Measurements from ENCODE around the gene MEGF6.

Gene MEGF6

DNA sequence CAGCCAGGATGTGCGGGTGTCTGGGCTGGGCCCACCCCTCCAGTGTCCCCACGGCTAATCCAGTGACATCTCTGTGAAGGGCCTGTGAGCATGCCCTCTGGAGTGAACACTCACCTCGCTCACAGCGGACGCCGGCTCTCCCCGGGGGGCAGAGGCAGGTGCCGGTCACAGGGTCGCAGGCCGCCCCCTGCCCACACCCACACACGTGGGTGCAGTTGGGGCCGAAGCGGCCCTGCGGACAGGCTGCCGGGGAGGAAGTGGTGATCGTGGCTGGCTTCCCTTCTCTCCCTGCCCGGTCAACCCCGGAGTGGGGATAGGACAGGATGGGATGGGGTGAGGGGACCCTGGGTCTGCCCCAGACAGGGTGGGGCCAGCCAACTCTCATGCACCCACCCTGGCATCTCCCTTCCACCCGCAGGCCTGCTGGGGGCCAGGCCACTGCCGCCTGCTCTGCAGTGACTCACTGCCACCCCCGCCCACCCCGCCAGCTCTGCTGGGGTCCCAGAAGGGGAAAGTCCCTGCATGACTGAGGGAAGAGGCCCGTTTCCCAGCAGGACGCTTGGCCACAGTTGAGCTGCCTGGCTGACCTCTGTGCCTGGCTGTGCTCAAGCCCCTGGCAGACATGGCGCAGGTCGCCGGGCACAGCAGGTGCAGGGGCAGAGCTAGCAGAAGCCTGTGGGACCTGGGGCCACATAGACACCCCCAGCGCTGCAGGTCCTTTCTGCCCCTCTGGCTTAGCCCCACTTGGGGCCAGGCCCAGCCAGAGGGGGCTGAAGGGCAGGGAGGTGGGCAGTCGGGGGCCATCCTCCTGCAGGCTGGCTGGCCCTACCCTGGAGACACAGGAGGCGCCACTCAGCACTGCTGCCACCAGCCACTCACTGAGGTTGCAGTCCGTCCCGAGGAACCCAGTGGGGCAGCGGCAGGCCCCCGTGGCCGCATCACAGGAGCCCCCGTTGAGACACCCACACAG, 115.2 kb downstream of the MEGF6 start:
- DNase-seq (ENCODE audit: extremely low read depth in 1 of 2, low read depth in 1 of 2) = no peak

GRCh38 chr1:3494321-3495308, 116.7 kb downstream of the MEGF6 start:
- DNase-seq (ENCODE audit: extremely low read depth in 1 of 2, low read depth in 1 of 2) = no peak

GRCh38 chr1:3492545-3493246, 118.6 kb downstream of the MEGF6 start:
- DNase-seq (ENCODE audit: extremely low read depth in 1 of 2, low read depth in 1 of 2) = no peak

GRCh38 chr1:3491291-3492246, 119.7 kb downstream of the MEGF6 start:
- peak; percentile 54 to 80 for DNase-seq (ENCODE audit: extremely low read depth in 1 of 2, low read depth in 1 of 2)

DNA sequence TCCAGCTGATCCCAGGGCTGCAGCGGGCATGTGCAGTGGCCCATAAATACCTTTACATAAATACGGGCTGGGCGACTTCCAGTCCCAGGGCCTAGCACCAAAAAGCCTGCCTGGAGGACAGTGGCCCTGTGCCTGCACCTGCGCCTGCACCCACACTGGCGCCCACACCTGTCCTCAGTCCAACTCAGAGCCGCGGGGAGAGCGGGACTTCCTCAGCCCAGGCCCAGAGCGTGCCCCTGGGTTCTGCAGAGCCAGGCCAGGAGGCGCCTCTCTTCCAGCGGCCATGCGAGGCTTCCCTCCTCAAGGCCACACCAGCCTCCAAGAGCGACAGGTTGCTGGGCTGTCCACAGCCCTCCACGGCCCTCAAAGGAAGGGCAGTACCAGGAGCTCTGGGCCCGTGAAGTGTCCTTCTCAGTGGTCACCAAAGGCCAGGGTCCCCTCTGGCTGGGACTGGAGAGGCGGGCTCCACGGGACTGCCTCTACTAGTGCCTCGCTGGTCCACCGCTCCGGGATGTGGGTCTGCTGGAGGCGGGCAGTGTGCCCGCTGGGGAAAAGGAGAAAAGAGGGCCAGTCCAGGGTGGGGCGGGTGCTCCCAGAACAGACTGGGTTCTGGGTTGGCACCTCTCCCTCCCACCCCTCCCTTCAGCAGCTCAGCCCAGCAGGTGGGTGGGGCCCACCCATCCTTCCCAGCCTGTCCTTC, 121.1 kb downstream of the MEGF6 start:
- DNase-seq (ENCODE audit: extremely low read depth in 1 of 2, low read depth in 1 of 2) = no peak

- no peak for DNase-seq (ENCODE audit: extremely low read depth in 1 of 2, low read depth in 1 of 2)
These were observed 122.9 kb downstream of the MEGF6 start for GRCh38 chr1:3488432-3488831.

DNA sequence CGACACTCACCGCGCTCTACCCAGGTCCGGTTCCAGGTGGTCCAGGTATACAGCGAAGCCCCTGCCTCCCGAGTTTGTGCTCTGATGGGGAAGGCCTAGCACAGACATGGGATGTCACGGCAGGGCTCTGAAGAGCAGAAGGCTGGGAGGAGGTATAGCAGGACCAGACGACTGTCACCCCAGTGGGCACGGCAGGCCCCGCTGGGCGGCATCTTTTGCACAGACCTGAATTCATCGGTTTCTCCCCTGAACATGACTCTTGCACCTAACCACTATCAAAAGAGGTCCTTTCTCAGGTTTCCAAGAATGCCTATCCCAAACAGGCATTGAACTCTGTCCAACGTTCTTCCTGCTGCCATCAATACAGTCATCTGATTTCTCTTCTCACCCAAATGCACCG, 126.3 kb downstream of the MEGF6 start:
- DNase-seq (ENCODE audit: extremely low read depth in 1 of 2, low read depth in 1 of 2) = no peak

DNA sequence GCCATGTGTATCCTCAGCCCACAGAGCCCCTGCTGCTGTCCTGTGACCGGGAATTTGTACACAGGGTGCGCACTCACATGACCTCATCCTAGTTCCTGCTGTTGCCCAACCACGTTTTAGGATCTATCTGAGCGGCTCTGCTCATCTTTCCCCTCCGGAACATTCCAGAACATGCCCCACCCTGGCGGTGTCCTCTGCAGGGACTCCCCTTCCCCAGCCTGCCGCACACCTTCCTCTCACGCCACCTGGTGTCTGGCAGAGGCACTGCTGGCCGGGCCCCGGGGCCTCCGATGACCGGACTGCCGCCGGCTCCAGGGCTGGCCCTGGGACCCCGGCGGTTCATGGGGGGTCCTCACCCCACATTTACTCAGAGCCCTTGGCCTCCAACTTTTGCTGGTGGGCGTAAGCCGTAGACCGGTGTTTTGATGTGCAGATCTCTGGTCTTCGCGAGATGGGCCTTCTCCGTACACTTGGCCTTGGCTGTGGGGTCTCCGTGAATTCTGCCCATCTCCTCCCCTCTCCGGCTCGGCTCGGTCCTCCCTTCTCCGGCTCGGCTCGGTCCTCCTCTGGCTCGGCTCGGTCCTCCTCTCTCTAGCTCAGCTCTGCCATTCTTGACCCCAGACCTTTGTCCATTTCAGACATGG, 127.4 kb downstream of the MEGF6 start:
- DNase-seq (ENCODE audit: extremely low read depth in 1 of 2, low read depth in 1 of 2) = peak in 1 of 2 donors; percentile 24

GRCh38 chr1:3483380-3483779, 127.9 kb downstream of the MEGF6 start:
- no peak for DNase-seq (ENCODE audit: extremely low read depth in 1 of 2, low read depth in 1 of 2)

- DNase-seq (ENCODE audit: extremely low read depth in 1 of 2, low read depth in 1 of 2) = no peak
These were observed 128.9 kb downstream of the MEGF6 start for GRCh38 chr1:3482378-3482849.

DNA sequence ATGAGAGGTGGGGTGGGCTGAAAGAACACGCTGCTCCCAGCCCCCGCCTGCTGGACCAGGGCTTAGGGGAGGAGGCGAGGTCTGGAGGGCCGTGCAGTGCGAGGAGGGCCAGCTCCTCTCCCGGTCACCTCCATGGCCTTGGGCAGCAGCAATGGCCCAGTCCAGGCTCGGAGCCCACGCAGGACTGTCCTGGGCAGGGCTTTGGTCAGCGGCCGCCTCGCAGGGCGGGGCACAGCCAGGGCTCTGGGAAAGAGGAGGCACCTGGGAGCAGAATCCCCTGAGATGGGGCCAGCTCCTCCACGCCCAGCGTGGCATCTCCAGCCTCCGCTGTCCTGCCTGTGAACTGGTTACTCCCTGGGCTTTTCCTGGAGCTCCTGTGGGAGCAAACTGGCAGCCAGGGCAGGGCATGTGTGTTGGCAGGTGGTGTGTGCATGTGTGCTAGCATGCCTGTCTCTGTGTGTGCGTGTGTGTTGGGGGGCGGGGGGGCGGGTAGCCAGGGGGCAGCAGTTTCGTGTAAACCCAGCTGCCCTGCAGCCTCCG, 129.4 kb downstream of the MEGF6 start:
- no peak for DNase-seq (ENCODE audit: extremely low read depth in 1 of 2, low read depth in 1 of 2)

DNA sequence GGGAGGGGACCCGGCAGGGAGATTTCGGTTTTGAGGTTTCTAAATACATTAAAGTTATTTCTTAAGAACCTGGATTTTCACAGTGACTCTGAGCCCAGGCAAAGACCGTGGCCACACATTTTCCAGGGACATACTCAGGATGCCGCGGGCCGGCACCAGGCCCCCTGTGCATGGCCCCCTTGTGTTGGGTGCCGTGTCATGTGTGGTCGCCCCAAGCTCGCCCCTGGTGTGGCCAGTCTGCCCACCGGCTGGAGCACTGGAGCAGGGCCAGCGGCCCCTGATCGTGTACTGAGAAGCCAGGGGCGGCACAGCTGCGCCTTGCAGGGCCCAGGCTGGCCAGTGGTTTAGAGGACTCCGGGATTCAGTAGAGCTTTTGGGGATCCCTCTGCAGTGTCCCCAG, 130.3 kb downstream of the MEGF6 start:
- no peak for DNase-seq (ENCODE audit: extremely low read depth in 1 of 2, low read depth in 1 of 2)

- no peak for DNase-seq (ENCODE audit: extremely low read depth in 1 of 2, low read depth in 1 of 2)
These were observed 131.0 kb downstream of the MEGF6 start for GRCh38 chr1:3480369-3480719.

DNA sequence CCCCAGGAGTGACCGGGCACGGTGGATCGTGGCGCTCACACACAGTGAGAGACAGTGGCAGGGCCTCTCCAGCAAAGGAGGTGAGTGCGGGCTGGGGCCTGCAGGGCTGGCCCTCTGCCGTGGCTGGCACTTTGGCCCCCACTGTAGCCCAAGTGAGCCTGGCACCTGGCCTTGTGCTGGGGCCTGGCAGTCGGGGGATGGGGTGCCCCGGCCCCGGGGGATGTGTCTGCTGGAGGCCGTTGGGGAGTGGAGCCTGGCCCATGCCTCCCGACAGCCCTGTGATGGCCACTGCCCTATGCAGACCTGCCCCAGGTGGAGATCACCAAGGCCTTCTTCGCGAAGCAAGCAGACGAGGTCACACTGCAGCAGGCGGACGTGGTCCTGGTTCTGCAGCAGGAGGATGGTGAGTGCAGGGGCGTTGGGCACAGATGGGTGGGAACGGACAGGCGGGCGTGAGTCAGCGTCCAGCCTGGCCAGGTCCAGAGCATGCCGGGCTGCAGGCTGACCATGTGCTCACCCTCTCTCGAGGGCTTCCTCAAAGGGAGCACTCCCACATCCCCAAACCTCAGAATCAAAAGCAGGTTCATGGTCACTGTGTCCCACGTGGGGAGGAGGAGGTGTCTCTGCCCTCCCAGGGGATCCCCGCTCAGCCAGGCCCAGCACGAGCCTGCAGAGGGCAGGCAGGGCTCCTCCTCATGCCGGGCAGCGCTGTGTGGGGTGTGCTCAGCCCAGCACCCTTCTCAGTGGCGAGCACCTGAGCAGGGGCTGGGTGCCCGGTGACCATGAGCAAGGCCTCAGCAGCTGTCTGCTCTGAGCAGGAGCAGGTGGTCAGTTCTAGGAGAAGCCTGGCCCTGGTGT, 131.6 kb downstream of the MEGF6 start:
- no peak for DNase-seq (ENCODE audit: extremely low read depth in 1 of 2, low read depth in 1 of 2)

- no peak for DNase-seq (ENCODE audit: extremely low read depth in 1 of 2, low read depth in 1 of 2)
These were observed 133.1 kb downstream of the MEGF6 start for GRCh38 chr1:3478187-3478586.

DNA sequence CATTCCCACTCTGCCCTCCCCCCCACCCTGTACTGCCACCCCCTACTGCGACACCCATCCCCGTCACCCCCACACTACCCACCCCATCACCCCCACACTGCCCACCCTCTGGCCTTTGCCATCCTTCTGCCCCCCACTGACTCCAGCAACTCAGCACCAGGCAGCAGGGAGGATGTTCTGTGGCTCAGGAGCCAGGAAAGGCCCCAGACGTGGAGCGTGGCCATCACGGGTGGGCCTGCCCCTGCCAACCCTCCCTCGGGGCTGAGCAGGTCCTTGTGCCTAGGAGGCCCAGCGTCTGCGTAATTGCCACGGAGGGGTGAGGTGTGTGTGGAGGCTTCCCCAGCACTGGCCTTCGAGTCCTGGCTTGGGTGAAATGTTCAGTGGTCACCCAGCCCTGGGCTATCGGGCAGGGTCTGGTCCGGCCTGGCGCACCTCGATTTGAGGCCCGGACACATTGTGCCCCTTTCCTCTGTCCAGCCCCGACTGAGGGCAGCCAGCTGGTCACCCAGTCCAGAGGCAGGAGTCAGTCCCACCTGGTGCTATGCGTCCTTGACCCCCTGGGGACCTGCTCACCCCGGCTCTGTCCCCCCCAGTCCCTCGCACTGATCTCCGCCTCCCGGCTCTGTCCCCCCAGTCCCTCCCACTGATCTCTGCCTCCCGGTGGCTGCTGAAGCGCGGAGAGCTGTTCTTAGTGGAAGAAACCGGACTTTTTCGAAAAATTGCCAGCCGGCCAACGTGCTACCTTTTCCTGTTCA, 133.9 kb downstream of the MEGF6 start:
- no peak for DNase-seq (ENCODE audit: extremely low read depth in 1 of 2, low read depth in 1 of 2)

GRCh38 chr1:3476666-3477065, 134.6 kb downstream of the MEGF6 start:
- DNase-seq (ENCODE audit: extremely low read depth in 1 of 2, low read depth in 1 of 2) = no peak
